ENCODE measurements around the gene NTM. TPM values are rescaled to one million over a fixed set of nuclear protein-coding genes. Genes with fewer than 3 reads are reported as not detected.

Gene NTM
- total and polyA plus RNA-seq, 2 experiments from 2014 or later, result 2.2 to 4.9 TPM

DNA sequence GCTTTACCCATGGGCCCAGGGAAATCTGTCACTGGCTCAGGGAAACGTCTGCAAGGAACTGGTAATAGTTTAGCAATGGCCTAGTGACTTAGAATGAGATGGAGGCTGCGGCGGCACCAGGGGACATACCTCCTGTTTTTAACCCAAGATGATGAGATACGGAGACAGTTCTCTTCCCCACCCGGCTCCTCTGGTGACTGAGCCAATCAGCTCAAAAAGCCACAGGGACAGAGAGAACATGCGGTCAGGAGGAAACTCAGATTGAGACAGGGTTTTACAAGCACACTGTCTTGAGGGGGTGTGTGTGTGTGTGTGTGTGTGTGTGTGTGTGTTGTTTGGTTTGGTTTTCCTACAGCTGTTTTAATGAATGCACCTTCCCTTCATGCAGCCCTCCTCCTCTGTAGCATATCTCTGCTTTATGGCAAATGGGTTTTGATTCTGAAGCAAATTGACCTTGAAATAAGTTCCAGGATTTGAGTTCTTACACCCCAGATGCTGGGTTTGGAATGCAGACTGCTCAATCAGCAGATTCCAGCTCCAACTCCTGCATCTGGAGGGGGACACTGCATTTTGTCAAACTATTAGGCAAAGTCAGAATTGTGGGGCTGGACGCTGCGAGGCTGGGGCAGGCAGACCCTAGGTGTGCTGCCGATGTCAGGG lies 246.2 kb downstream of the NTM start:
- no peaks in the 10 kb centered on the region for H4K20me1 ChIP-seq (ENCODE audit: insufficient read depth, poor library complexity, severe bottlenecking)
- no peak overlapping the region for H3K27ac ChIP-seq
- 46% methylated on average over 9 of the region's 9 CpGs for WGBS (ENCODE audit: low lambda C conversion rate, missing lambda C conversion rate)
- no peaks in the 10 kb centered on the region for H3K9me3 ChIP-seq (ENCODE audit: low read depth)
- no peaks in the 10 kb centered on the region for H3K79me2 ChIP-seq
- H3K4me3 ChIP-seq, result no peak overlapping the region
- H3K4me1 ChIP-seq (ENCODE audit: insufficient read depth), result peaks cover 6% of the 10 kb centered on the region
- no peaks in the 10 kb centered on the region for H3K27me3 ChIP-seq
- no peak overlapping the region for H2AFZ ChIP-seq
- no peak for TF ChIP-seq CTCF (IDR thresholded peaks at IDR 0.05; ENCODE audit: poor library complexity)
- TF ChIP-seq EZH2 (IDR thresholded peaks at IDR 0.05; ENCODE audit: borderline replicate concordance), result no peak
- no peak for TF ChIP-seq EZH2phosphoT487 (IDR thresholded peaks at IDR 0.05; ENCODE audit: low read depth, severe bottlenecking, unreplicated experiment)
- DNase-seq (ENCODE audit: low spot score), result no peak
- no peaks in the 10 kb centered on the region for H3K36me3 ChIP-seq (replicated peaks; ENCODE audit: insufficient read depth, low read depth)
- H3K4me2 ChIP-seq, result no peak overlapping the region
- no peaks in the 10 kb centered on the region for H3K9me2 ChIP-seq (replicated peaks; ENCODE audit: insufficient read depth)

GRCh38 chr11:131618201-131618600 lies 247.8 kb downstream of the NTM start:
- Histone ChIP-seq H3K27ac (no peak overlapping the region), H3K27me3 (no peaks in the 10 kb centered on the region), H3K9me2 (replicated peaks; ENCODE audit: insufficient read depth) (no peaks in the 10 kb centered on the region), H3K9me3 (ENCODE audit: low read depth) (no peaks in the 10 kb centered on the region), H3K4me1 (ENCODE audit: insufficient read depth) (peaks cover 6% of the 10 kb centered on the region), H4K20me1 (ENCODE audit: insufficient read depth, poor library complexity, severe bottlenecking) (no peaks in the 10 kb centered on the region), H2AFZ (no peak overlapping the region), H3K4me2 (no peak overlapping the region), H3K4me3 (no peak overlapping the region), H3K79me2 (no peaks in the 10 kb centered on the region), H3K36me3 (replicated peaks; ENCODE audit: insufficient read depth, low read depth) (no peaks in the 10 kb centered on the region)
- WGBS (ENCODE audit: low lambda C conversion rate, missing lambda C conversion rate), result 79% methylated on average over 5 of the region's 5 CpGs
- TF ChIP-seq CTCF (IDR thresholded peaks at IDR 0.05; ENCODE audit: poor library complexity), result no peak
- no peak for TF ChIP-seq EZH2phosphoT487 (IDR thresholded peaks at IDR 0.05; ENCODE audit: low read depth, severe bottlenecking, unreplicated experiment)
- TF ChIP-seq EZH2 (IDR thresholded peaks at IDR 0.05; ENCODE audit: borderline replicate concordance), result no peak
- DNase-seq (ENCODE audit: low spot score), result no peak

- Histone ChIP-seq H3K27me3 (no peaks in the 10 kb centered on the region), H3K36me3 (replicated peaks; ENCODE audit: insufficient read depth, low read depth) (no peaks in the 10 kb centered on the region), H3K9me2 (replicated peaks; ENCODE audit: insufficient read depth) (no peaks in the 10 kb centered on the region), H2AFZ (no peak overlapping the region), H3K4me3 (no peak overlapping the region), H3K4me1 (ENCODE audit: insufficient read depth) (no peaks in the 10 kb centered on the region), H3K4me2 (no peak overlapping the region), H4K20me1 (ENCODE audit: insufficient read depth, poor library complexity, severe bottlenecking) (no peaks in the 10 kb centered on the region), H3K79me2 (no peaks in the 10 kb centered on the region), H3K9me3 (ENCODE audit: low read depth) (no peaks in the 10 kb centered on the region), H3K27ac (no peak overlapping the region)
- no peak for DNase-seq (ENCODE audit: low spot score)
- WGBS (ENCODE audit: low lambda C conversion rate, missing lambda C conversion rate), result 91% methylated on average over 8 of the region's 8 CpGs
- TF ChIP-seq EZH2phosphoT487 (IDR thresholded peaks at IDR 0.05; ENCODE audit: low read depth, severe bottlenecking, unreplicated experiment) (no peak), EZH2 (IDR thresholded peaks at IDR 0.05; ENCODE audit: borderline replicate concordance) (no peak), CTCF (IDR thresholded peaks at IDR 0.05; ENCODE audit: poor library complexity) (no peak)
These were observed 251.8 kb downstream of the NTM start for GRCh38 chr11:131622193-131622592.

Data from hepatocyte (in vitro differentiated cells).